Trophoblast cell (in vitro differentiated cells and primary cell): ENCODE measurements around the gene MYDGF.

Source experiments
- DNase-seq, 2 donors: peaks; one replicate each; pipeline ENCODE4 v3.0.0-alpha.2; 2016
- H2AFZ ChIP-seq: 2 replicates; pipeline ENCODE4 v1.6.1; 2013; ENCODE audit warnings: low read length, moderate library complexity, mild to moderate bottlenecking; ENCODE audit not compliant: insufficient read depth, poor library complexity
- H2AK5ac ChIP-seq: 2 replicates; pipeline ENCODE4 v1.6.1; 2013; ENCODE audit warnings: mild to moderate bottlenecking, low read length
- H2BK120ac ChIP-seq: 2 replicates; pipeline ENCODE4 v1.6.1; 2013; ENCODE audit warnings: low read length, mild to moderate bottlenecking, moderate library complexity; ENCODE audit not compliant: insufficient read depth, poor library complexity
- H2BK12ac ChIP-seq: 2 replicates; pipeline ENCODE4 v1.6.1; 2013; ENCODE audit warnings: mild to moderate bottlenecking, low read length, moderate library complexity
- H2BK5ac ChIP-seq: 2 replicates; pipeline ENCODE4 v1.6.1; 2013; ENCODE audit warnings: low read length, low read depth, moderate library complexity, mild to moderate bottlenecking; ENCODE audit not compliant: poor library complexity
- H3K14ac ChIP-seq: 2 replicates; pipeline ENCODE4 v1.6.1; 2013; ENCODE audit warnings: mild to moderate bottlenecking, low read length
- H3K18ac ChIP-seq: 2 replicates; pipeline ENCODE4 v1.6.1; 2013; ENCODE audit warnings: mild to moderate bottlenecking, low read length
- H3K23ac ChIP-seq: 2 replicates; pipeline ENCODE4 v1.6.1; 2013; ENCODE audit warnings: low read length
- H3K27ac ChIP-seq: 2 replicates; pipeline ENCODE4 v1.5.1; 2013; ENCODE audit warnings: low read depth, mild to moderate bottlenecking, inconsistent platforms, low read length, moderate library complexity
- H3K27me3 ChIP-seq: 2 replicates; pipeline ENCODE4 v1.6.1; 2013; ENCODE audit warnings: inconsistent platforms, mild to moderate bottlenecking, low read length, moderate library complexity; ENCODE audit not compliant: insufficient read depth
- H3K36me3 ChIP-seq, 2 experiments: 1 replicate in 1 of 2; 2 replicates in 1 of 2; pipeline ENCODE4 v1.6.1; 2013; ENCODE audit warnings: low read length in 2 of 2, mild to moderate bottlenecking in 2 of 2, moderate library complexity in 1 of 2; ENCODE audit not compliant: insufficient read depth in 2 of 2, control insufficient read depth in 1 of 2
- H3K4ac ChIP-seq: 2 replicates; pipeline ENCODE4 v1.6.1; 2013; ENCODE audit warnings: low read depth, mild to moderate bottlenecking, low read length, moderate library complexity
- H3K4me1 ChIP-seq, 2 experiments: 1 replicate in 1 of 2; 2 replicates in 1 of 2; pipeline ENCODE4 v1.6.1; 2013; ENCODE audit warnings: low read length in 2 of 2, mild to moderate bottlenecking in 2 of 2, moderate library complexity in 1 of 2; ENCODE audit not compliant: insufficient read depth in 2 of 2, control insufficient read depth in 1 of 2
- H3K4me2 ChIP-seq: 2 replicates; pipeline ENCODE4 v1.6.1; 2013; ENCODE audit warnings: inconsistent platforms, mild to moderate bottlenecking, low read length, moderate library complexity
- H3K4me3 ChIP-seq: 2 replicates; pipeline ENCODE4 v1.5.1; 2013; ENCODE audit warnings: mild to moderate bottlenecking, low read depth, low read length, inconsistent platforms
- H3K79me1 ChIP-seq: one replicate; pipeline ENCODE4 v1.6.1; 2013; ENCODE audit warnings: low read length
- H3K79me2 ChIP-seq: 2 replicates; pipeline ENCODE4 v1.6.1; 2013; ENCODE audit warnings: low read length, mild to moderate bottlenecking; ENCODE audit not compliant: control insufficient read depth, insufficient read depth, poor library complexity
- H3K9ac ChIP-seq: 2 replicates; pipeline ENCODE4 v1.6.1; 2013; ENCODE audit warnings: mild to moderate bottlenecking, low read length
- H3K9me3 ChIP-seq: 2 replicates; pipeline ENCODE4 v1.6.1; 2013; ENCODE audit warnings: low read depth, mild to moderate bottlenecking, control low read depth, inconsistent platforms, low read length; ENCODE audit not compliant: insufficient read depth
- H4K12ac ChIP-seq: 2 replicates; pipeline ENCODE4 v1.6.1; 2013; ENCODE audit warnings: low read depth, mild to moderate bottlenecking, low read length, moderate library complexity
- H4K8ac ChIP-seq: 2 replicates; pipeline ENCODE4 v1.6.1; 2013; ENCODE audit warnings: low read depth, mild to moderate bottlenecking, low read length, moderate library complexity
- H4K91ac ChIP-seq: one replicate; pipeline ENCODE4 v1.6.1; 2013; ENCODE audit warnings: low read depth, mild to moderate bottlenecking, low read length, moderate library complexity
- WGBS: extraction: QIAGEN DNeasy Blood & Tissue Kit; methylation state at CpG from one replicate; pipeline ENCODE4 v1.1.7; 2013; ENCODE audit warnings: missing lambda C conversion rate; ENCODE audit not compliant: insufficient read length, insufficient coverage; ENCODE audit errors: extremely low coverage; 5-methylcytosine and 5-hydroxymethylcytosine counted together

MYDGF gene

GRCh38 chr19:4678881-4679790, 9.0 kb upstream of the MYDGF start:
- WGBS = no CpG with 5 or more reads among the region's 34 CpGs
- H2BK5ac ChIP-seq = no peak overlapping the region
- no peak overlapping the region for H2AFZ ChIP-seq
- no peaks in the 10 kb centered on the region for H3K4me1 ChIP-seq
- no peak overlapping the region for H4K91ac ChIP-seq
- no peak overlapping the region for H3K4me2 ChIP-seq
- no peak overlapping the region for H3K9ac ChIP-seq
- H3K79me2 ChIP-seq = no peaks in the 10 kb centered on the region
- H3K79me1 ChIP-seq = no peaks in the 10 kb centered on the region
- H2BK12ac ChIP-seq = no peak overlapping the region
- H3K4me3 ChIP-seq = no peak overlapping the region
- peaks cover 60% of the 10 kb centered on the region in 2 experiments for H3K36me3 ChIP-seq
- no peak overlapping the region for H4K12ac ChIP-seq
- H2BK120ac ChIP-seq = no peak overlapping the region
- no peak for DNase-seq
- H3K27me3 ChIP-seq = no peaks in the 10 kb centered on the region
- H4K8ac ChIP-seq = no peak overlapping the region
- H3K23ac ChIP-seq = no peak overlapping the region
- no peak overlapping the region for H3K27ac ChIP-seq
- no peak overlapping the region for H3K4ac ChIP-seq
- no peak overlapping the region for H3K18ac ChIP-seq
- no peak overlapping the region for H3K14ac ChIP-seq
- H3K9me3 ChIP-seq = no peaks in the 10 kb centered on the region
- H2AK5ac ChIP-seq = no peak overlapping the region

GRCh38 chr19:4676955-4677731, 7.0 kb upstream of the MYDGF start:
- H3K23ac ChIP-seq = no peak overlapping the region
- H2BK5ac ChIP-seq = no peak overlapping the region
- H3K79me1 ChIP-seq = no peaks in the 10 kb centered on the region
- H2BK12ac ChIP-seq = no peak overlapping the region
- H3K18ac ChIP-seq = no peak overlapping the region
- no peak overlapping the region for H2BK120ac ChIP-seq
- H3K27ac ChIP-seq = no peak overlapping the region
- no peak overlapping the region for H3K4me3 ChIP-seq
- H3K9ac ChIP-seq = no peak overlapping the region
- no peak overlapping the region for H2AK5ac ChIP-seq
- H3K36me3 ChIP-seq = peaks cover 40% of the 10 kb centered on the region in 2 experiments
- H3K4me2 ChIP-seq = no peak overlapping the region
- no peak overlapping the region for H4K91ac ChIP-seq
- DNase-seq = peak; percentile 57 to 73
- H2AFZ ChIP-seq = no peak overlapping the region
- peak overlapping the region; percentile 22 for H4K12ac ChIP-seq
- WGBS = no CpG with 5 or more reads among the region's 17 CpGs
- no peak overlapping the region for H3K4ac ChIP-seq
- H3K27me3 ChIP-seq = no peaks in the 10 kb centered on the region
- no peaks in the 10 kb centered on the region for H3K79me2 ChIP-seq
- H4K8ac ChIP-seq = no peak overlapping the region
- H3K9me3 ChIP-seq = no peaks in the 10 kb centered on the region
- no peak overlapping the region for H3K14ac ChIP-seq
- no peaks in the 10 kb centered on the region for H3K4me1 ChIP-seq

- Histone ChIP-seq H3K14ac (no peak overlapping the region), H3K23ac (no peak overlapping the region), H3K36me3 (peaks cover 33% of the 10 kb centered on the region in 2 experiments), H3K18ac (no peak overlapping the region), H2BK5ac (no peak overlapping the region), H3K9ac (no peak overlapping the region), H4K8ac (no peak overlapping the region), H4K12ac (no peak overlapping the region), H3K27me3 (no peaks in the 10 kb centered on the region), H3K4me2 (no peak overlapping the region), H2BK12ac (no peak overlapping the region), H3K4me1 (no peaks in the 10 kb centered on the region), H3K27ac (no peak overlapping the region), H4K91ac (no peak overlapping the region), H3K79me1 (no peaks in the 10 kb centered on the region), H3K79me2 (no peaks in the 10 kb centered on the region), H2AK5ac (no peak overlapping the region), H3K9me3 (no peaks in the 10 kb centered on the region), H3K4me3 (no peak overlapping the region), H3K4ac (no peak overlapping the region), H2BK120ac (no peak overlapping the region), H2AFZ (no peak overlapping the region)
- DNase-seq = no peak
- WGBS = no CpG with 5 or more reads among the region's 16 CpGs
These were observed 5.2 kb upstream of the MYDGF start for GRCh38 chr19:4675346-4675745.

- H3K4me3 ChIP-seq = no peak overlapping the region
- no CpG with 5 or more reads among the region's 4 CpGs for WGBS
- H3K4me1 ChIP-seq = peaks cover 0 to 3% of the 10 kb centered on the region in 2 experiments
- no peak for DNase-seq
- no peak overlapping the region for H4K12ac ChIP-seq
- H3K27me3 ChIP-seq = no peaks in the 10 kb centered on the region
- H2AFZ ChIP-seq = no peak overlapping the region
- no peak overlapping the region for H2AK5ac ChIP-seq
- H3K79me2 ChIP-seq = peaks cover 6% of the 10 kb centered on the region
- H2BK5ac ChIP-seq = no peak overlapping the region
- peaks cover 22 to 26% of the 10 kb centered on the region in 2 experiments for H3K36me3 ChIP-seq
- H2BK12ac ChIP-seq = no peak overlapping the region
- no peaks in the 10 kb centered on the region for H3K9me3 ChIP-seq
- H3K27ac ChIP-seq = no peak overlapping the region
- H3K79me1 ChIP-seq = peaks cover 7% of the 10 kb centered on the region
- no peak overlapping the region for H3K18ac ChIP-seq
- H3K23ac ChIP-seq = no peak overlapping the region
- no peak overlapping the region for H2BK120ac ChIP-seq
- no peak overlapping the region for H4K8ac ChIP-seq
- H3K4me2 ChIP-seq = no peak overlapping the region
- no peak overlapping the region for H3K14ac ChIP-seq
- H3K4ac ChIP-seq = no peak overlapping the region
- H3K9ac ChIP-seq = no peak overlapping the region
- no peak overlapping the region for H4K91ac ChIP-seq
These were observed 3.6 kb upstream of the MYDGF start for GRCh38 chr19:4673726-4674125.
